Endothelial cell of umbilical vein (primary cell): Measurements from ENCODE around the gene IGSF1. TPM values are rescaled to one million over a fixed set of nuclear protein-coding genes. Genes with fewer than 3 reads are reported as not detected.

ENCODE experiments used
- BruUV-seq: library from RNA; stranded (reverse); fragments of 400-500 nt; replicated peaks from 2 replicates; lab custom pipeline; 2021; lab: Mats Ljungman, UMichigan
- CTCF ChIA-PET: fragments of 300-600, 350-600 bp; sonication (Branson Sonifier 250); formaldehyde crosslinking; loops from one replicate; lab custom pipeline; 2021; ENCODE audit warnings: antibody characterized with exemption, inconsistent platforms; lab: Charles Lee
- POLR2A ChIA-PET: fragments of 300-600, 350-600 bp; sonication (Branson Sonifier 250); formaldehyde crosslinking; loops from one replicate; lab custom pipeline; 2021; ENCODE audit warnings: antibody characterized with exemption, inconsistent platforms; lab: Charles Lee
- DNase-seq: peaks from one replicate; pipeline ENCODE4 v3.0.0-alpha.2; 2011; ENCODE audit warnings: low read depth, low spot score
- FAIRE-seq: peaks from 2 replicates; lab custom pipeline; 2011; peaks lifted over from hg19 to GRCh38; lab: Jason Lieb, UNC
- H2AFZ ChIP-seq: 2 replicates; pipeline ENCODE4 v1.6.0; 2012; ENCODE audit warnings: low read depth, low read length, control low read depth, inconsistent platforms
- H3K27ac ChIP-seq: 2 replicates; pipeline ENCODE4 v1.5.1; 2011; ENCODE audit warnings: low read depth, mild to moderate bottlenecking, control low read depth, low read length, moderate library complexity; ENCODE audit not compliant: insufficient read depth
- H3K27me3 ChIP-seq, 2 experiments: 2 replicates each; pipeline versions ENCODE4 v1.6.0 to v1.6.1; 2011; ENCODE audit warnings: low read length in 2 of 2, mixed read lengths in 1 of 2; ENCODE audit not compliant: control insufficient read depth in 2 of 2, insufficient read depth in 2 of 2
- H3K36me3 ChIP-seq, 2 experiments: 2 replicates in 1 of 2; 3 replicates in 1 of 2; pipeline ENCODE4 v1.5.1; 2011; ENCODE audit warnings: low read length in 2 of 2, mild to moderate bottlenecking in 1 of 2, moderate library complexity in 1 of 2; ENCODE audit not compliant: control insufficient read depth in 2 of 2, insufficient read depth in 2 of 2; ENCODE audit errors: extremely low read depth in 1 of 2
- H3K4me1 ChIP-seq: 3 replicates; pipeline ENCODE4 v1.5.1; 2011; ENCODE audit warnings: mild to moderate bottlenecking, low read length; ENCODE audit not compliant: control insufficient read depth, insufficient read depth; ENCODE audit errors: extremely low read depth
- H3K4me2 ChIP-seq: 2 replicates; pipeline ENCODE4 v1.6.1; 2011; ENCODE audit warnings: low read length, control low read depth, mixed read lengths; ENCODE audit not compliant: insufficient read depth
- H3K4me3 ChIP-seq, 3 experiments: fragments of 200-600 bp in 1 of 3; sonication (generic), shearing (Covaris generic) in 1 of 3; replicated peaks in 1 of 3; 2 replicates each; pipeline ENCODE4 v1.5.1; 2011 to 2016; ENCODE audit warnings: control low read depth in 3 of 3, low read length in 3 of 3, mild to moderate bottlenecking in 2 of 3, inconsistent platforms in 1 of 3, low read depth in 1 of 3, moderate library complexity in 1 of 3; ENCODE audit not compliant: insufficient read depth in 1 of 3
- H3K79me2 ChIP-seq: 2 replicates; pipeline ENCODE4 v1.6.0; 2012; ENCODE audit warnings: low read length, inconsistent platforms; ENCODE audit not compliant: control insufficient read depth, insufficient read depth
- H3K9ac ChIP-seq: replicated peaks from 2 replicates; pipeline ENCODE3; 2011; ENCODE audit warnings: low read length, control low read depth; ENCODE audit not compliant: insufficient read depth; ENCODE audit errors: extremely low read depth
- H3K9me1 ChIP-seq: replicated peaks from 3 replicates; pipeline ENCODE4 v1.6.0; 2011; ENCODE audit warnings: mild to moderate bottlenecking, low read length; ENCODE audit not compliant: control insufficient read depth, insufficient read depth; ENCODE audit errors: extremely low read depth
- H3K9me3 ChIP-seq: replicated peaks from 2 replicates; pipeline ENCODE4 v1.5.1; 2012; ENCODE audit warnings: low read length, inconsistent platforms; ENCODE audit not compliant: control insufficient read depth, insufficient read depth
- H4K20me1 ChIP-seq: replicated peaks from 2 replicates; pipeline ENCODE3; 2011; ENCODE audit warnings: mild to moderate bottlenecking, low read length; ENCODE audit not compliant: control insufficient read depth, insufficient read depth; ENCODE audit errors: extremely low read depth
- EZH2 ChIP-seq: IDR thresholded peaks from 2 replicates; pipeline ENCODE4 v1.6.1; 2012; ENCODE audit warnings: borderline replicate concordance, low read depth, mild to moderate bottlenecking, moderate library complexity, low read length, inconsistent platforms; ENCODE audit not compliant: severe bottlenecking
- FOS ChIP-seq: IDR thresholded peaks from 2 replicates; pipeline ENCODE4 v1.6.1; 2011; ENCODE audit warnings: mild to moderate bottlenecking, low read length, moderate library complexity, borderline replicate concordance; ENCODE audit not compliant: insufficient read depth
- GATA2 ChIP-seq: IDR thresholded peaks from 2 replicates; pipeline ENCODE4 v1.7.0; 2011; ENCODE audit warnings: low read depth, mild to moderate bottlenecking, moderate library complexity, mixed read lengths, low read length; ENCODE audit not compliant: insufficient read length, insufficient read depth
- JUN ChIP-seq: IDR thresholded peaks from 2 replicates; pipeline ENCODE4 v1.6.1; 2011; ENCODE audit warnings: borderline replicate concordance, low read depth; ENCODE audit not compliant: insufficient read length, insufficient read depth
- MYC ChIP-seq: IDR thresholded peaks from one replicate; pipeline ENCODE4 v1.6.1; 2011; ENCODE audit warnings: mild to moderate bottlenecking, low read depth, low read length
- POLR2A ChIP-seq: IDR thresholded peaks from 2 replicates; pipeline ENCODE4 v1.6.1; 2012; ENCODE audit warnings: low read depth, mild to moderate bottlenecking, control low read depth, low read length
- POLR2AphosphoS5 ChIP-seq: IDR thresholded peaks from 2 replicates; pipeline ENCODE4 v1.6.1; 2012; ENCODE audit warnings: low read depth, mild to moderate bottlenecking, control low read depth, low read length, moderate library complexity; ENCODE audit not compliant: insufficient read depth
- dilution Hi-C: fragments of 300-500 bp; cut with MboI; formaldehyde crosslinking; loops from one replicate; pipeline ENCODE4 v1.15.0; 2019; ENCODE audit warnings: low sequenced_read_pairs; ENCODE audit not compliant: extremely low pct_ligation_motif_present
- intact Hi-C: fragments of 100-400 bp; cut with micrococcal nuclease; formaldehyde crosslinking; loops from one replicate; pipeline ENCODE4 v1.10.0; 2022
- polyA plus RNA-seq, 4 experiments: library from polyadenylated mRNA; depleted of rRNA in 3 of 4; stranded (reverse) in 3 of 4; unstranded in 1 of 4; fragments of >200 nt; gene quantifications; 2 replicates each; pipeline versions ENCODE4 v1.2.1 to v1.2.3, GENCODE V29; 2011 to 2012; ENCODE audit warnings: missing spikeins in 1 of 4
- total RNA-seq: library from RNA; stranded (reverse); gene quantifications from 2 replicates; pipeline ENCODE4 v1.2.3, GENCODE V29; 2021
- TF ChIP-seq, protein P1 (sequence below): IDR thresholded peaks from 2 replicates; pipeline ENCODE4 v1.6.1; 2011; ENCODE audit not compliant: insufficient read depth, insufficient read length
- TF ChIP-seq, protein P2 (sequence below), 2 donors: IDR thresholded peaks; 1 replicate in 1 of 2; 2 replicates in 1 of 2; pipeline ENCODE4 v1.5.1; 2011; ENCODE audit warnings: low read length in 2 of 2, mild to moderate bottlenecking in 2 of 2, moderate library complexity in 2 of 2, control low read depth in 1 of 2, inconsistent platforms in 1 of 2, low read depth in 1 of 2; ENCODE audit not compliant: insufficient read depth in 1 of 2; ENCODE audit errors: extremely low read depth in 1 of 2

The IGSF1 gene
- total and polyA plus RNA-seq, 2 donors (not counting 3 experiments of a cell fraction or from before 2014, with no cell fraction given): not detected

DNA sequence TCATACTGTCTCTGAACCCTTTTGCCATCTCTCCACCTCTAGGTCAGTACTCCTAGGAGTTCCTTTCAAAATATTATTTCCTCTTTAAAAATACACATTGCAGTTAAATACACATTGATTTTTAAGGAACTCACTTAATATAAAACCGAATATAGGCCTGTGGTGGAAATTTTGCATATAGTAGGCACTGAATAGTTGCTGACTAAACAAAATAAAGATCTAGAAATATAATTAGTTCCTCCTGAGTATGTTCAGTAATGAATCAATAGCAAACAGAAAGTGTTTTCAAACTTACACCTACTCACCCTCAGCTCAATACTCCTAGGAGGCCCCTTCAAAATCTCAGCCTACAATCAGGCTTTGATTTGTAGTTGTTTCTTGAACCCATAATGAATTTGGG is 61.5 kb downstream of the IGSF1 start:
- Histone ChIP-seq H3K9me3 (no peaks in the 10 kb centered on the region), H3K79me2 (no peaks in the 10 kb centered on the region), H3K27ac (no peak overlapping the region), H3K36me3 (no peaks in the 10 kb centered on the region), H3K4me3 (no peak overlapping the region), H3K9ac (no peak overlapping the region), H3K4me1 (no peaks in the 10 kb centered on the region), H4K20me1 (no peaks in the 10 kb centered on the region), H3K4me2 (no peak overlapping the region), H2AFZ (no peak overlapping the region), H3K9me1 (no peaks in the 10 kb centered on the region), H3K27me3 (no peaks in the 10 kb centered on the region)
- no peak for TF ChIP-seq POLR2AphosphoS5
- TF ChIP-seq GATA2: no peak
- no peak for TF ChIP-seq POLR2A
- TF ChIP-seq EZH2: no peak
- no peak for TF ChIP-seq MYC
- TF ChIP-seq, protein P1, sequence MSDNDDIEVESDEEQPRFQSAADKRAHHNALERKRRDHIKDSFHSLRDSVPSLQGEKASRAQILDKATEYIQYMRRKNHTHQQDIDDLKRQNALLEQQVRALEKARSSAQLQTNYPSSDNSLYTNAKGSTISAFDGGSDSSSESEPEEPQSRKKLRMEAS: no peak
- TF ChIP-seq, protein P2, sequence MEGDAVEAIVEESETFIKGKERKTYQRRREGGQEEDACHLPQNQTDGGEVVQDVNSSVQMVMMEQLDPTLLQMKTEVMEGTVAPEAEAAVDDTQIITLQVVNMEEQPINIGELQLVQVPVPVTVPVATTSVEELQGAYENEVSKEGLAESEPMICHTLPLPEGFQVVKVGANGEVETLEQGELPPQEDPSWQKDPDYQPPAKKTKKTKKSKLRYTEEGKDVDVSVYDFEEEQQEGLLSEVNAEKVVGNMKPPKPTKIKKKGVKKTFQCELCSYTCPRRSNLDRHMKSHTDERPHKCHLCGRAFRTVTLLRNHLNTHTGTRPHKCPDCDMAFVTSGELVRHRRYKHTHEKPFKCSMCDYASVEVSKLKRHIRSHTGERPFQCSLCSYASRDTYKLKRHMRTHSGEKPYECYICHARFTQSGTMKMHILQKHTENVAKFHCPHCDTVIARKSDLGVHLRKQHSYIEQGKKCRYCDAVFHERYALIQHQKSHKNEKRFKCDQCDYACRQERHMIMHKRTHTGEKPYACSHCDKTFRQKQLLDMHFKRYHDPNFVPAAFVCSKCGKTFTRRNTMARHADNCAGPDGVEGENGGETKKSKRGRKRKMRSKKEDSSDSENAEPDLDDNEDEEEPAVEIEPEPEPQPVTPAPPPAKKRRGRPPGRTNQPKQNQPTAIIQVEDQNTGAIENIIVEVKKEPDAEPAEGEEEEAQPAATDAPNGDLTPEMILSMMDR (IDR thresholded peaks at IDR 0.05; ENCODE audit: extremely low read depth in 1 of 2, insufficient read depth in 1 of 2, low read depth in 1 of 2, low read length in 2 of 2): no peak
- TF ChIP-seq JUN: no peak
- no peak for TF ChIP-seq FOS
- ChIA-PET POLR2A (no interaction called here), CTCF (no interaction called here)
- BruUV-seq: no TSS peak
- no peak for FAIRE-seq
- DNase-seq: no peak
- intact Hi-C loops: no loop called here
- dilution Hi-C loops: no loop called here
